HepG2 (cell line): ENCODE results near the gene CCSER1.

Experiments used
- CTCF ChIP-seq: sonication (generic); formaldehyde crosslinking; IDR thresholded peaks from 2 replicates; pipeline ENCODE4 v1.5.0; 2020; ENCODE audit warnings: mild to moderate bottlenecking, missing genetic modification reagents, moderate library complexity
- FLYWCH1 ChIP-seq: sonication (generic); formaldehyde crosslinking; IDR thresholded peaks from 2 replicates; pipeline ENCODE4 v1.8.1; 2023; ENCODE audit warnings: mild to moderate bottlenecking, missing genetic modification reagents
- FOXA3 ChIP-seq: IDR thresholded peaks from 2 replicates; pipeline ENCODE4 v1.6.1; 2016; ENCODE audit warnings: missing genetic modification reagents, missing compliant biosample characterization
- MNT ChIP-seq: fragments of 450-650 bp; IDR thresholded peaks from 2 replicates; pipeline ENCODE4 v1.6.1; 2016
- MXI1 ChIP-seq: IDR thresholded peaks from 3 replicates; pipeline ENCODE4 v1.6.1; 2012; ENCODE audit warnings: low read depth, low read length, inconsistent platforms, borderline replicate concordance

GRCh38 chr4:90883519-90883918 is 756.3 kb downstream of the CCSER1 start:
- TF ChIP-seq CTCF (CRISPR knock-in tag) (no peak), FLYWCH1 (CRISPR knock-in tag) (no peak), FOXA3 (CRISPR knock-in tag) (no peak), MNT (no peak), MXI1 (no peak)
